Type B pancreatic cell (in vitro differentiated cells): ENCODE data around the gene NAV2. TPM values are rescaled to one million over a fixed set of nuclear protein-coding genes. Genes with fewer than 3 reads are reported as not detected.
A peak's percentile ranks its signal among the peaks of the same experiment; 100 is the strongest.

ENCODE experiments used
- DNase-seq: peaks from one replicate; pipeline ENCODE4 v3.0.0; 2021; ENCODE audit warnings: mixed read lengths; ENCODE audit not compliant: unreplicated experiment; ENCODE audit errors: extremely low spot score
- H3K27ac Mint-ChIP-seq: 2 replicates; pipeline ENCODE4 v1.8.0; 2021; ENCODE audit warnings: mild to moderate bottlenecking, mixed read lengths
- H3K27me3 Mint-ChIP-seq: 2 replicates; pipeline ENCODE4 v1.8.0; 2021; ENCODE audit warnings: mixed read lengths
- H3K36me3 Mint-ChIP-seq: 2 replicates; pipeline ENCODE4 v1.8.0; 2021; ENCODE audit warnings: mixed read lengths
- H3K4me1 Mint-ChIP-seq: one replicate; pipeline ENCODE4 v1.8.0; 2021; ENCODE audit warnings: mixed read lengths; ENCODE audit not compliant: unreplicated experiment
- H3K4me3 Mint-ChIP-seq: 2 replicates; pipeline ENCODE4 v1.8.0; 2021; ENCODE audit warnings: mild to moderate bottlenecking, mixed read lengths
- H3K9me3 Mint-ChIP-seq: 2 replicates; pipeline ENCODE4 v1.8.0; 2021; ENCODE audit warnings: mixed read lengths
- CTCF ChIP-seq: fragments of 200-600 bp; sonication (generic); conservative IDR thresholded peaks from 2 replicates; pipeline ENCODE4 v1.5.0; 2021; ENCODE audit warnings: antibody characterized with exemption, mild to moderate bottlenecking
- total RNA-seq: library from RNA; stranded (reverse); gene quantifications from 2 replicates; pipeline ENCODE4 v1.2.1, GENCODE V29; 2021; ENCODE audit warnings: low replicate concordance

The NAV2 gene
- total RNA-seq, 1 donor from 2014 or later = 54.2 TPM

- H3K4me3 Mint-ChIP-seq = no peak overlapping the region
- H3K36me3 Mint-ChIP-seq = no peaks in the 10 kb centered on the region
- H3K27ac Mint-ChIP-seq = no peak overlapping the region
- DNase-seq = no peak
- H3K27me3 Mint-ChIP-seq = no peaks in the 10 kb centered on the region
- no peaks in the 10 kb centered on the region for H3K9me3 Mint-ChIP-seq
- H3K4me1 Mint-ChIP-seq = peaks cover 5% of the 10 kb centered on the region
- no peak for TF ChIP-seq CTCF
Measured at GRCh38 chr11:19872512-19873145, 160.0 kb downstream of the NAV2 start.

- no peak for TF ChIP-seq CTCF
- Mint-ChIP-seq H3K27me3 (no peaks in the 10 kb centered on the region), H3K27ac (no peak overlapping the region), H3K4me3 (no peak overlapping the region), H3K36me3 (no peaks in the 10 kb centered on the region), H3K4me1 (peaks cover 7% of the 10 kb centered on the region), H3K9me3 (no peaks in the 10 kb centered on the region)
- peak; percentile 18 for DNase-seq
Measured at GRCh38 chr11:19873730-19874129, 161.1 kb downstream of the NAV2 start.

GRCh38 chr11:19874266-19874665 is 161.6 kb downstream of the NAV2 start:
- no peak overlapping the region for H3K4me3 Mint-ChIP-seq
- no peaks in the 10 kb centered on the region for H3K27me3 Mint-ChIP-seq
- no peak for DNase-seq
- H3K36me3 Mint-ChIP-seq = no peaks in the 10 kb centered on the region
- H3K4me1 Mint-ChIP-seq = peaks cover 12% of the 10 kb centered on the region
- no peak overlapping the region for H3K27ac Mint-ChIP-seq
- H3K9me3 Mint-ChIP-seq = no peaks in the 10 kb centered on the region
- TF ChIP-seq CTCF = no peak

- DNase-seq = no peak
- H3K27ac Mint-ChIP-seq = no peak overlapping the region
- H3K4me3 Mint-ChIP-seq = no peak overlapping the region
- H3K9me3 Mint-ChIP-seq = no peaks in the 10 kb centered on the region
- H3K4me1 Mint-ChIP-seq = peaks cover 12% of the 10 kb centered on the region
- peaks cover 9% of the 10 kb centered on the region for H3K36me3 Mint-ChIP-seq
- H3K27me3 Mint-ChIP-seq = no peaks in the 10 kb centered on the region
- no peak for TF ChIP-seq CTCF
Measured at GRCh38 chr11:19876750-19877149, 164.1 kb downstream of the NAV2 start.

- H3K4me3 Mint-ChIP-seq = no peak overlapping the region
- H3K9me3 Mint-ChIP-seq = no peaks in the 10 kb centered on the region
- TF ChIP-seq CTCF = no peak
- H3K4me1 Mint-ChIP-seq = peaks cover 12% of the 10 kb centered on the region
- DNase-seq = no peak
- H3K36me3 Mint-ChIP-seq = peaks cover 16% of the 10 kb centered on the region
- H3K27ac Mint-ChIP-seq = no peak overlapping the region
- H3K27me3 Mint-ChIP-seq = no peaks in the 10 kb centered on the region
Measured at GRCh38 chr11:19878520-19878919, 165.9 kb downstream of the NAV2 start.
